RWPE2 (cell line): ENCODE results near the gene PDE11A.
"Not testable (repeated sequence)": the region's sequence is repeated elsewhere in the genome, so short reads cannot be mapped to it uniquely, and the experiment has no call there.

Experiments
- ATAC-seq: fragments of 200-7000 bp; cut with Tn5 transposase; 3 replicates; pipeline ENCODE4 v1.9.1; 2021; ENCODE audit warnings: low read depth
- DNase-seq: peaks from one replicate; pipeline ENCODE4 v3.0.0-alpha.2; 2020; ENCODE audit warnings: low spot score
- H3K27ac ChIP-seq: fragments of 450-650 bp; 2 replicates; pipeline ENCODE4 v1.5.1; 2017; ENCODE audit warnings: mild to moderate bottlenecking; ENCODE audit not compliant: poor library complexity, severe bottlenecking
- H3K27me3 ChIP-seq: fragments of 250-450 bp; sonication (Bioruptor Pico); 2 replicates; pipeline ENCODE4 v1.5.1; 2021; ENCODE audit warnings: mild to moderate bottlenecking, moderate library complexity; ENCODE audit not compliant: insufficient read depth, poor library complexity, severe bottlenecking
- H3K36me3 ChIP-seq: fragments of 250-450 bp; sonication (Bioruptor Pico); 2 replicates; pipeline ENCODE4 v1.5.1; 2020; ENCODE audit warnings: low read depth, mild to moderate bottlenecking, moderate library complexity
- H3K4me1 ChIP-seq: fragments of 250-450 bp; sonication (Bioruptor Pico); 2 replicates; pipeline ENCODE4 v1.5.1; 2021; ENCODE audit warnings: mild to moderate bottlenecking, moderate library complexity; ENCODE audit not compliant: insufficient read depth, poor library complexity, severe bottlenecking
- H3K4me3 ChIP-seq: fragments of 250-450 bp; sonication (Bioruptor Pico); 2 replicates; pipeline ENCODE4 v1.5.1; 2021; ENCODE audit warnings: mild to moderate bottlenecking, moderate library complexity; ENCODE audit not compliant: severe bottlenecking
- H3K9me3 ChIP-seq: fragments of 250-450 bp; sonication (Bioruptor Pico); 2 replicates; pipeline ENCODE4 v1.5.1; 2021; ENCODE audit warnings: mild to moderate bottlenecking, moderate library complexity; ENCODE audit not compliant: severe bottlenecking
- TF ChIP-seq, protein P1 (sequence below): fragments of 450-650 bp; IDR thresholded peaks from one replicate; pipeline ENCODE4 v1.5.1; 2017; ENCODE audit warnings: mild to moderate bottlenecking, moderate library complexity; ENCODE audit not compliant: poor library complexity, severe bottlenecking

The PDE11A gene

GRCh38 chr2:178093471-178093870, 20.9 kb upstream of the PDE11A start:
- Histone ChIP-seq H3K4me3 (no peak overlapping the region), H3K4me1 (no peaks in the 10 kb centered on the region), H3K36me3 (no peaks in the 10 kb centered on the region), H3K9me3 (no peaks in the 10 kb centered on the region), H3K27me3 (no peaks in the 10 kb centered on the region), H3K27ac (no peak overlapping the region)
- DNase-seq: no peak
- ATAC-seq: no peak
- TF ChIP-seq, protein P1, sequence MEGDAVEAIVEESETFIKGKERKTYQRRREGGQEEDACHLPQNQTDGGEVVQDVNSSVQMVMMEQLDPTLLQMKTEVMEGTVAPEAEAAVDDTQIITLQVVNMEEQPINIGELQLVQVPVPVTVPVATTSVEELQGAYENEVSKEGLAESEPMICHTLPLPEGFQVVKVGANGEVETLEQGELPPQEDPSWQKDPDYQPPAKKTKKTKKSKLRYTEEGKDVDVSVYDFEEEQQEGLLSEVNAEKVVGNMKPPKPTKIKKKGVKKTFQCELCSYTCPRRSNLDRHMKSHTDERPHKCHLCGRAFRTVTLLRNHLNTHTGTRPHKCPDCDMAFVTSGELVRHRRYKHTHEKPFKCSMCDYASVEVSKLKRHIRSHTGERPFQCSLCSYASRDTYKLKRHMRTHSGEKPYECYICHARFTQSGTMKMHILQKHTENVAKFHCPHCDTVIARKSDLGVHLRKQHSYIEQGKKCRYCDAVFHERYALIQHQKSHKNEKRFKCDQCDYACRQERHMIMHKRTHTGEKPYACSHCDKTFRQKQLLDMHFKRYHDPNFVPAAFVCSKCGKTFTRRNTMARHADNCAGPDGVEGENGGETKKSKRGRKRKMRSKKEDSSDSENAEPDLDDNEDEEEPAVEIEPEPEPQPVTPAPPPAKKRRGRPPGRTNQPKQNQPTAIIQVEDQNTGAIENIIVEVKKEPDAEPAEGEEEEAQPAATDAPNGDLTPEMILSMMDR: no peak

- no peak for DNase-seq
- H3K4me3 ChIP-seq: no peak overlapping the region
- no peaks in the 10 kb centered on the region for H3K27me3 ChIP-seq
- TF ChIP-seq, protein P1: no peak
- H3K27ac ChIP-seq: no peak overlapping the region
- H3K36me3 ChIP-seq: no peaks in the 10 kb centered on the region
- no peaks in the 10 kb centered on the region for H3K4me1 ChIP-seq
- no peak for ATAC-seq
- no peaks in the 10 kb centered on the region for H3K9me3 ChIP-seq
These were observed 16.2 kb upstream of the PDE11A start for GRCh38 chr2:178088774-178089270.

GRCh38 chr2:178084273-178084672, 11.7 kb upstream of the PDE11A start:
- H3K36me3 ChIP-seq: no peaks in the 10 kb centered on the region
- no peaks in the 10 kb centered on the region for H3K4me1 ChIP-seq
- no peak overlapping the region for H3K27ac ChIP-seq
- no peaks in the 10 kb centered on the region for H3K27me3 ChIP-seq
- H3K9me3 ChIP-seq: no peaks in the 10 kb centered on the region
- no peak overlapping the region for H3K4me3 ChIP-seq
- TF ChIP-seq, protein P1: no peak
- ATAC-seq: no peak
- no peak for DNase-seq

DNA sequence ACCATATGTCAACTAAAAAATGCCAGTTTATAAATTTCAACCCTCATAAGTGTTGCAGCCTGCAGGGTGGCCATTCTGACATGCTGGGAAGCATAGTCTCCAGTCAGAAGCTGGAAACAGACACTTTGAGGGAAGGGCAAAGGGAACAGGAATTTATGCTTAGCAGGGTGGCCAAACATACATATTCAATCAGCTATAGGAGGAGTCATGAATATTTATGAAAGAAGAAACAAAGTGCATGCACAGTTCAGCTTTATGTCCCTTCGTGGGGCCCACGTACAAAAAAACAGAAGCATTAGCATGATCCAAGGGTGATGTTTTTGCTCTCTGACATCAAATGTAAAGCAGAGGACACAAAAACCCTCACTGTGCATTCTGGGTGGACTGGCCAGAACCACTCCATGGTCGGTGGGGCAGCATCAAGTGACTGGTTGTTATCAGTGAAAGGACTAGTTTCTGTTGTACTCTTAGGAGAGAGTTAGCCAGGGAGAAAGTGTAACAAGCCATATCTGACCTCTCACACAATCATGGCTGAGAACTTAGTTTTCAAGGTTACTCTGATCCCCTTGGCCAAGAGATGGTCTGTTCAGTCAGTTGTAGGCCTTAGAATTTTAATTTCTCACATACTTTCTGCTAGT, 9.9 kb upstream of the PDE11A start:
- H3K4me3 ChIP-seq: no peak overlapping the region
- DNase-seq (no peak), ATAC-seq (no peak)
- H3K27ac ChIP-seq: no peak overlapping the region
- H3K36me3 ChIP-seq: no peaks in the 10 kb centered on the region
- TF ChIP-seq, protein P1: no peak
- H3K27me3 ChIP-seq: no peaks in the 10 kb centered on the region
- no peaks in the 10 kb centered on the region for H3K4me1 ChIP-seq
- H3K9me3 ChIP-seq: no peaks in the 10 kb centered on the region

DNA sequence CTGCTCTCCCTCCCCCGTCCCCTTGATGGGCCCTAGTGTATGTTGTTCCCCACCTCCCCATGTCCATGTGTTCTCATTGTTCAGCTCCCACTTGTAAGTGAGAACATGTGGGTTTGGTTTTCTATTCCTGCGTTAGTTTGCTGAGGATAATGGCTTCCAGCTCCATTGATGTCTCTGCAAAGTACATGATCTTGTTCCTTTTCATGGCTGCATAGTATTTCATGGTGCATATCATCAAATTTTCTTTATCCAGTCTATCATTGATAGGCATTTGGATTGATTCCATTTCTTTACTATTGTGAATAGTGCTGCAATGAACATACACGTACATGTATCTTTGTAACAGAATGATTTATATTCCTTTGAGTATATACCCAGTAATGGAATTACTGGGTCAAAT, 6.7 kb upstream of the PDE11A start:
- not testable (repeated sequence) for H3K4me3 ChIP-seq, DNase-seq, H3K36me3 ChIP-seq, H3K27ac ChIP-seq, H3K27me3 ChIP-seq, H3K9me3 ChIP-seq, H3K4me1 ChIP-seq, ATAC-seq
